ENCODE data around the gene PPP1R9B.

The PPP1R9B gene

GRCh38 chr17:50149091-50149416 is 1.4 kb downstream of the PPP1R9B start:
- H3K27ac ChIP-seq: peak overlapping the region; percentile 94 to 95
- peak overlapping the region; percentile 90 for H3K4me3 ChIP-seq
- DNase-seq (ENCODE audit: low spot score): no peak
- TF ChIP-seq CTCF (IDR thresholded peaks at IDR 0.05): no peak

- DNase-seq (ENCODE audit: low spot score): no peak
- no peak for TF ChIP-seq CTCF (IDR thresholded peaks at IDR 0.05)
- Histone ChIP-seq H3K27ac (peak overlapping the region; percentile 94 to 95), H3K4me3 (peak overlapping the region; percentile 90)
These were observed 2.0 kb downstream of the PPP1R9B start for GRCh38 chr17:50148226-50149090.

- TF ChIP-seq CTCF (IDR thresholded peaks at IDR 0.05): no peak
- Histone ChIP-seq H3K27ac (peak overlapping the region; percentile 94 to 95), H3K4me3 (peak overlapping the region; percentile 90)
- no peak for DNase-seq (ENCODE audit: low spot score)
These were observed 2.6 kb downstream of the PPP1R9B start for GRCh38 chr17:50147841-50148225.

- H3K4me3 ChIP-seq: peak overlapping the region; percentile 90
- no peak for DNase-seq (ENCODE audit: low spot score)
- H3K27ac ChIP-seq: peak overlapping the region; percentile 94 to 95
- no peak for TF ChIP-seq CTCF (IDR thresholded peaks at IDR 0.05)
These were observed 3.4 kb downstream of the PPP1R9B start for GRCh38 chr17:50146927-50147665.

- H3K4me3 ChIP-seq: peak overlapping the region; percentile 90
- no peak for DNase-seq (ENCODE audit: low spot score)
- peak overlapping the region; percentile 94 to 95 for H3K27ac ChIP-seq
- TF ChIP-seq CTCF (IDR thresholded peaks at IDR 0.05): no peak
These were observed 4.1 kb downstream of the PPP1R9B start for GRCh38 chr17:50146230-50146926.

GRCh38 chr17:50145532-50146229 is 4.8 kb downstream of the PPP1R9B start:
- DNase-seq (ENCODE audit: low spot score): no peak
- Histone ChIP-seq H3K4me3 (peak overlapping the region; percentile 90), H3K27ac (peak overlapping the region; percentile 94 to 95)
- no peak for TF ChIP-seq CTCF (IDR thresholded peaks at IDR 0.05)
